NCI-H1092 (cell line): ENCODE measurements around the gene GDPD4.

Experiments
- DNase-seq: peaks from one replicate; lab custom pipeline; 2025; lab: John Stamatoyannopoulos, UW

Gene GDPD4

DNA sequence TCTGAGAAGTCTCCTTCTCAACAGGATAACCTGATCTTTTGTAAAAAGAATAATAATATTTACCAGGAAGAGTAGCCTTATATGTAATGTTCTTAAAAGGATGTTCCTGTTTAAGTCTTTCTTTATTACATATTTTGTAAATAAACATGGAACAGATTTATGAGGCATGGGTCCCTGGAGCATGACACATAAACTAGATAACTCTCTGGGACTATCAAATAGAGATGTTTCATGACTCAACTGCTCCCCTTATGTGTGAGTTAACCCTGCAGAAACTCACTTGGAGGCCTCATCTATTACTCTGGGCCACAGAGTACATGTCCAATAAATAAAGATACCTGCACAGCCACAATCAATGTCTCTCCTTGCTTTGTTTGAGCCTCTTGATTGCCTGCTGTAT lies 64.6 kb downstream of the GDPD4 start:
- no peak for DNase-seq

DNA sequence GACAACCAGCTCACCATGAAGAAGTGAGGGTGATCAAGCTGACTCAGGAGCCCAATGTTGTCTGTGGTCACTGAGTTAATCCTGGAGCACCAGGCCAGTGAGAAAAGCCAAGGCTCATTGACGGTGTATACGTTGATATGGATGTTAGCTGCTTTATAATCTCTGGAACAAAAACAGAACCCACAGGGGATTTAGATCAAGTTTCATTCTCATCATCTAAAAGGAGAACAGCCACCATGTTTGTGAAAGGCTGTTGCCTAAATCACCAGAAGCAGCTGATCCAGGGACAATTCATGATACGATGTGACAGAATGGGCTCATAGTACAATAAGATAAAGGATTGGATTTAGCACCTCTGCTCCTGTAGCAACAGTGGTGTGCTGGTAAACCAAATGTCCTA lies 68.5 kb downstream of the GDPD4 start:
- DNase-seq = no peak

- DNase-seq = no peak
Observed at GRCh38 chr11:77232242-77232641, 69.2 kb downstream of the GDPD4 start.

- DNase-seq = no peak
Observed at GRCh38 chr11:77231800-77232199, 69.7 kb downstream of the GDPD4 start.

- DNase-seq = no peak
Observed at GRCh38 chr11:77230878-77231605, 70.4 kb downstream of the GDPD4 start.

- no peak for DNase-seq
Observed at GRCh38 chr11:77223797-77224196, 77.7 kb downstream of the GDPD4 start.

DNA sequence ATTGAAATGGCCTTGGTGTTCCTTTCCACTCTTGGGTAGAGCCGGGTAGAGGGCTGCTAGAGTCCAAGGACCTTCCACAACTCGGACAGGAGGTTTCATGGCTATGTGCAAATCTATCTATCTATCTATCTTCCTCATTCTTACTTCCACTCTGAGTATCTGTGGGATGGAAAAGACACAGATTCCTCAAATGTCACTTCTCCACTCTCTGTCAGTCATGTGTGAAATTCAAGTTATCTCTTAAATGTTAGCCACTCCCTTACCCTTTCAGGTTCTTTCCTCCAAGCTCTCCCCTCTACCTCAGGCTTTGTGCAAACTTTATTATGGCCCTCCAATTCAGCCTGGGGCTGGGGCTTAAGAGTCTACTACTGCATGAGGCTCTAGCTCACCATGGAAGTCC lies 84.3 kb downstream of the GDPD4 start:
- no peak for DNase-seq

DNA sequence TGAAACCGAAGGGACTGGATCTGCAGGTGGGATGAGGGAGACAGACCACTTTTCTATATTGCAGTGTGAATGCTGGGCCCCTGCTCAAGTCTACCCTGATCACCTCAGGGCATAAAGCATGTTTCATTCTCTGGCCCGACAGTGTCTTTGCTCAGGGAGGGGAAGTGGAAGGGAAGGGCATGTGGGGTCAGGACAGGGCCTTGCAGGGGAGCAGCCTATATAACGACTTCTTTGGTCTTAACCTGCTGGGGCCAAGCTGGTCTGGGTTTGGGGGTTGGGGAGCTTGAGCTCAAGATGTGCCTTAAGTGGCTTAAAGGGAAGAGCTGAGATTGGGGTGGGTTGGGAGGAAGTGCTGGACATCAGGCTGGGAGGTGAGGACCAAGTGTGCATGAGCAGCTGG lies 86.4 kb downstream of the GDPD4 start:
- DNase-seq = no peak

DNA sequence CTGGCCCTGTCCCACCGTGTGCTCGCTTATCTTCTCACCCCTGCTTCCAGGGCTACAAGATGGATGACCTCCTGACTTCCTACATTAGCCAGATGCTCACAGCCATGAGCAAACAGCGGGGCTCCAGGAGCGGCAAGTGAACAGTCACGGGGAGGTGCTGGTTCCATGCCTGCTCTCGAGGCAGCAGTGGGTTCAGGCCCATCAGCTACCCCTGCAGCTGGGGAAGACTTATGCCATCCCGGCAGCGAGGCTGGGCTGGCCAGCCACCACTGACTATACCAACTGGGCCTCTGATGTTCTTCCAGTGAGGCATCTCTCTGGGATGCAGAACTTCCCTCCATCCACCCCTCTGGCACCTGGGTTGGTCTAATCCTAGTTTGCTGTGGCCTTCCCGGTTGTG lies 86.9 kb downstream of the GDPD4 start:
- no peak for DNase-seq

GRCh38 chr11:77213589-77214428 lies 87.7 kb downstream of the GDPD4 start:
- DNase-seq = no peak

GRCh38 chr11:77213029-77213579 lies 88.4 kb downstream of the GDPD4 start:
- no peak for DNase-seq

DNA sequence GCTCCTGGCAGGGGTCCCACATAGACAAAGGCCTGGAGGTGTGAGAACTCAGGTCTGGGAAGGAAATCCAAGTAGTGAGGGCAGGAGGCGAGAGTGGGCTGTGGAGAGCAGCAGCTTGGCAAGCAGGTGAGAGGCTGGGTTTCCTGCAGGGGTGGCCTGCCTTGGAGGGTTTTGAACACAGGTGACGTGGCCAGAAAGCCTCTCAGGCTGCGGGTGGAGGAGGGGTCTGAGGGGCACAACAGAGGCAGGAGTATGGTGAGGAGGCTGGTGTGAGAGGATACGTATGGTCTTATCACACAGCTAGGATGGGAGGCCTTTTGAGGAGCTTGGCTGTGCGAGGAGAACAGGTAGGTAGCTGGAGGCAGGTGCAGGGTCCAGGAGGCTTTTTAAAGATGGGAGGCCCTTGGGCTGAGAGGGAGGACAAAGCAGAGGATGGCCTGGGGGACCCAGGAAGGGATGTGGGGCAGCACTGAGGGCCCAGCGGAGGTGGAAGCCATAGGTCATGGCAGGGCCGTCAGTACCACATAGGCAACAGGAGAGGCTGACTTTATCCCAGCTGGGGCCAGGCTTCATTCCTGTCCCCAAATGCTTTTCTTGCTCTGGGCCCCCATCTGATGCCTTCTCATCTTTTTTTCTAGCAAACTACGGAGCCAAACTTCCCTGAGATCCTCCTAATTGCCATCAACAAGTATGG lies 89.0 kb downstream of the GDPD4 start:
- DNase-seq = no peak

DNA sequence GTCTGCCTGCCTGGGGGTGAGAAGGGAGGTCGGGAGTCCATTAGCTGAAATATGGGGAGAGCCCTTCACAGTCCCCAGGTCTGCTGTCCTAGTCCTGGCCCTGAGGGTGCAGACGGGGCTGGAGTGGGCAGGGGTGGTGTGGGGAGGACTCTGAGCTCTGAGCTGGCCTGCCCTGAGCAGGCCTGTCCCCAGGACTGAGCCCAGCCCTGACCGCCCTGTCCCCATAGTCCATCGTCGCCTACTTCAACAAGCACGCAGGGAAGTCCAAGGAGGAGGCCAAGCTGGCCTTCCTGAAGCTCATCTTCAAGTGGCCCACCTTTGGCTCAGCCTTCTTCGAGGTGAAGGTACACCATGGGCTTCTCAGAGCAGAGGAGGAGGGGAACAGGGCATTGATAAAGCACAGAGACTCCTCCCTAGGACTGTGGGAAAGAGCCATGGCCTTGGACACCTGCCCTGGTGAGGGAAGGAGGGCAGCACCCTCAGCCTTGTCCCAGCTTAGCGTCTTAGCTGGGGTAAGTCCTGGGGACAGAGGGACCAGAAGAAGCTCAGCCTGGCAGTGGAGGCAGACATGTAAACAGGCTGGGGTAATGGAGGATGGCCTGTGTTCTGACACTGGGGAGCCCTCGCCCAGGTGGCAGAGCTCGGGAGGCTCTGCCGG lies 89.8 kb downstream of the GDPD4 start:
- DNase-seq = no peak

DNA sequence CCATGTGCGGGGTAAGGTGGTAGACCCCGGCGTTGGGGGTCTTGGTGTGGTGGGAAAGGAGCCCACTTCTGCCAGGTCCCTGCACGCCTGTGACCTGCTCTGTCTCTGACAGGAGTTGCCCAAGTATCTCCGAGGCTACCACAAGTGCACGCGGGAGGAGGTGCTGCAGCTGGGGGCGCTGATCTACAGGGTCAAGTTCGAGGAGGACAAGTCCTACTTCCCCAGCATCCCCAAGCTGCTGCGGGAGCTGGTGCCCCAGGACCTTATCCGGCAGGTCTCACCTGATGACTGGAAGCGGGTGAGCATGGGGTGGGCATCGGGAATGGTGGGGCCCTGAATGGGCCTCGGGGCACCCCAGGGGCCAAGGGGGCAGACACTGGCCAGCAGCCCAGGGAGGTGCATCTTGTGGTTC lies 90.4 kb downstream of the GDPD4 start:
- DNase-seq = no peak

DNA sequence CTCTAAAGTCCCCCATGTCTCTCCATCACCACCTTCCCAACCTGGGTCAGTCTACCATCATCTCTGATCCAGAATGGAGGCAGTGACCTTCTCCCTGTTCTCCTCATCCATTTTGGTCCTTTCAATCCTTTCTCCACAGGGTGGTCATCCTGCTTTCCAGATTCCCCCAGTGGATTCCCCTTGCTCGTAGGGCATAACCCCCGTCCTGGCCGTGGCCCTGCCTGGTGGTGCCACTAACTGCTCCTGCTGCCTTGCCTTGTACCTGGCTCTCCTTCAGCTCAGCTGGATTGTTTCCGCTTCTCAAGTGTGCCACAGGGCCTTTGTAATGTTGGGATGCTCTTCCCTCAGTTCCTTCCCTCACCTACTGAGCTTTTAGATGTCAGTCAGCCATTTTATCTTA lies 91.8 kb downstream of the GDPD4 start:
- DNase-seq = no peak

DNA sequence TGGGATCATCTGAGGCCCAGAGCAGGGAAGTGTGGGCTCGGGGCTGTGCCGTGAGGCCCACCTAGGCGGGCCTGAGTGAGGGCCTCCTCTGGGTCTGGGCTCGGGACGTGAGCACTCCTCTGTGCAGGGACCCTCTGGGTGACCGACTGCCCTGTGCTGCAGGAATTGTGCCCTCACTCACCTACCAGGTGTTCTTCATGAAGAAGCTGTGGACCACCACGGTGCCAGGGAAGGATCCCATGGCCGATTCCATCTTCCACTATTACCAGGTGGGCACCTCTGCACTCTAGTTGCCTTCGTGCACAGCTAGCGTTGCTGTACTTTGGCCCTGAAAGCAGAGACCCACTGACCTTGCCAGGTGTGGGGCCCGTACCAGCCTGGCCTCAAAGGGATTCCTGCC lies 93.0 kb downstream of the GDPD4 start:
- DNase-seq = no peak

- no peak for DNase-seq
Observed at GRCh38 chr11:77207618-77208313, 93.7 kb downstream of the GDPD4 start.

GRCh38 chr11:77207019-77207485 lies 94.4 kb downstream of the GDPD4 start:
- DNase-seq = no peak

DNA sequence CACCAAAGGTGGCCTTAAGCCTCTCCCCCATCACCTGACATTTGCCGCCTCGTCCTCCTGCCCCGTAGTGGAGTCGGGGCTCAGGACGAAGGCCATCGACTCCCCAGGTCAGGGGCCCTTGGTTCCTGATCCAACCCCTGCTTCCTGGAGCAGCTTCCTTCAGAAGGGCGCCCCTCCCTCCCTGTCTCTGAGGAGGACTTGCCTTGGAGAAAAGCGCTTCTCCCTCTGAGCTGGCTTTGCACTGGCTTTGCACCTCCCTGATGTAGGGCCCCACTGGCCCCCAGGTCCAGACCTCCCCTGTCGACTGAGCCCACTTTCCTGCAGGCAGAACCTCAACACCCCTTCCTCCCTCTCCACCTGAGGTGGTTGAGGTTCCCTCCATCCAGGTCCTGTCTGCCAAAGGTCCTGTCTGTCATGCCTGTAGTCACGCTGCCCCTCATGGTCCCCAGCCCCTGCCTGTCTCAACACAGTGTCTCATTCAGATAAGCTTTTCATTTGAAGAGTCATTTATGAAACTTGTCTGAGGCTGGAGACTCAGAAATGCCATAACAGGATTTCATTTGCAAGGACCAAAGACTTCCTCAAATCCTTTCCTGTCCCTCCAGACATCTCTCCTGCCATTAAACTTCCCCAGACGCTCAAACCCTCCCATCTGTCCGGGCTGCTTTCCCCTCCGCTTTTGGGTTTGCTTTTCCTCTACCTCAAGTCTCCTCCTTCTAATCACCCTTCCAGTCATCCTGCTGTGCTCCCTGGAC lies 95.0 kb downstream of the GDPD4 start:
- DNase-seq = no peak

- DNase-seq = no peak
Observed at GRCh38 chr11:77205467-77206263, 95.8 kb downstream of the GDPD4 start.
